T47D (cell line): ENCODE data around the gene ANKRD52.
A peak's percentile ranks its signal among the peaks of the same experiment; 100 is the strongest.

Experiments used
- DNase-seq, 2 experiments: peaks; one replicate each; pipeline versions ENCODE4 v3.0.0 to v3.0.0-alpha.2; 2011 to 2012; ENCODE audit warnings: low read depth in 1 of 2, low spot score in 1 of 2
- JUND ChIP-seq: IDR thresholded peaks from 2 replicates; pipeline ENCODE4 v1.6.1; 2012; ENCODE audit warnings: low read depth
- in situ Hi-C: cut with HindIII; loops from 2 replicates; pipeline ENCODE4 v1.10.0; 2016; ENCODE audit warnings: low sequenced_read_pairs, low pct_unique_long_range_greater_than_20kb

ANKRD52 gene

GRCh38 chr12:56188778-56189098, 69.4 kb downstream of the ANKRD52 start:
- TF ChIP-seq JUND = no peak
- in situ Hi-C loops = no loop called here
- peak in 1 of 2 experiments; percentile 38 for DNase-seq

- no peak for DNase-seq
- in situ Hi-C loops = no loop called here
- TF ChIP-seq JUND = no peak
Measured at GRCh38 chr12:56188131-56188777, 69.9 kb downstream of the ANKRD52 start.
